Measurements from ENCODE around the gene MBOAT1. TPM values are rescaled to one million over a fixed set of nuclear protein-coding genes. Genes with fewer than 3 reads are reported as not detected.

The MBOAT1 gene
- polyA plus RNA-seq, 4 donors: 16.3 to 21.4 (median 17.3) TPM

DNA sequence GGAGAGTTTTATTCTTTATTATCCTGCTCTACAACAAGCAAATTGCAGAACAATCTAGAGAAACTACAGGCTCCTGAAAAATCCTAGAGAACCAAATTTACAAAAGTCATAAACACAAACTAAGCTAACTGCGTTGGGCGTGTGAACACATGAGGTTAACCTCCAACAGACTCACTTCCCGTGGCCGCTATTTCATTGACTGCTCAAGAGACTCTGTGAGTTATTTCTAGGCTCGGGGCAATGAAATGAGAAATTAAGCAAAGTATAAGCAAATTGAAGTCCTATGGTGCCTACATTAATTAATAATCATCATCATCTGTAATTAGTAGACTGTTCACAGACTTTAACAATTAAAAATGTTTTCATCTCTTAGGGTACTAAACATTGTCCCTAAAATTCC, 100.0 kb downstream of the MBOAT1 start:
- DNase-seq (ENCODE audit: low read depth in 4 of 4, low spot score in 3 of 4): no peak

DNA sequence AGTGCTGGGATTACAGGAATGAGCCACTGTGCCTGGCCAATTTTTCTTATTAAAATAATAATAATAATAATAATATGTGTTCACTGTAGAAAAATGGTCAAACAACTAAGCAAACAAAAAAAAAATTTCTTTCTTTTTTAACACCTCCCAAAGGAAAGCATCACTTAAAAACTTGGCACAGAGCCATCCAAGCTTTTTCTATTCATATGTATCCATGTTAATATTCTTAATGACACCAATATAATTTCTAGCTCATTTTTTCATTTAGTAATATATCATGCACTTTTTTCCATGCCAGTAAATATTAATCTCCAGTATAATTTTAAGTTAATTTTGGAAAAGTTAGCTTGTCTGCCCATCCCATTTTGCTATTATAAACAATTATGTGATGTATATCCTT, 101.8 kb downstream of the MBOAT1 start:
- DNase-seq (ENCODE audit: low read depth in 4 of 4, low spot score in 3 of 4): no peak

DNA sequence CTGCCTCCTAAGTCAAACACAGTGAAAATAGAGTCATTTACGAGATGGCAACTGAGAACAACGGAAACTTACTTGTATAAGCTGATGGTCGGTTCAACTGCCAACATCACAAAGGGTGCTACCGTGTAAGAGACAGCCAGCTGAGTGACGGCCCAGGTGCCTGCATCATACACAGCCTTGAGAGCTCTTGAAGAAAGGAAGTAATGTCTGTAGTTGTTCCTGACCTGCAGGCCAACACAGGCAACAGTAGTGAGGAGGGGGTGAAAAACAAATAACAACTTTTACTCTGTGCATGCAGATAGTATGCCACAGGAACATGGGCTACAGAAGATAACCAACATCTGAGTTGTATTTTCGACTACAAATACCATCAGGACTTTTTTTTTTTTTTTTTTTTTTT, 102.7 kb downstream of the MBOAT1 start:
- no peak for DNase-seq (ENCODE audit: low read depth in 4 of 4, low spot score in 3 of 4)

DNA sequence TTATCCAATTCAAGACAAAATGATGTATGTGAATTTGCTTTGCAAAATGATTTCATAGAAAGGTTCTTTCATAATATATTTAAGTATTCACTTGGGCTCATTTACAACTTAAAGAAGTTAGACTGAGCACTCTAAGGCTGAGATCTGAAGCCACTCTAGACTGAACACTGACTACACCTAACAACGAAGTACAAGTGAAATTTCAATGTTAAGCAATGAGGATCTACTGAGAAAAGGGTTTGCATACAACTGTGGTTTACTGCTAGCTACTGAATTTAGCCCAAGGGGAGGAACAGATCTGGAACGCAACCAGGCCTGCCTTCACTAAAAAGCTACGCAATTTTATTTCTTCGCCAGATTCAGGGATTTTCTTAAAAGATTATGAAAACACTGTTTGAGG, 106.4 kb downstream of the MBOAT1 start:
- DNase-seq (ENCODE audit: low read depth in 4 of 4, low spot score in 3 of 4): no peak

DNA sequence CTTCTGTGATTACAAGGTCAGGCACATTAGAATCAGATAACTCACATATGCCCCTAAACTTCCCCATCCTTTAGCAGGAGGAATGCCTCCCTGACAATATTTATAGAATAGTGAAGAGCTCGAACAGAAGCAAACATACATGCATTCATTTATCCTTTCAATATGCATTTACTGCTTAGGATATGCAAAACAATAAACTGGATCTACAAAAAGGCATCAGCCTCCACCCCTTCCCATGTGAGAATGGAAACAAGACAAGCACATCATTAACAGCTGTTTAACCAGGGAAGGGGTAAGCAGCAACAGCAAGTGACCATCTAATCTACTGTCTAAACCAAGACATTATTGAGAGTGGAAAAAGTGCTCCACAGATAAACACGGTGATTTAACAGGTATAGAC, 107.6 kb downstream of the MBOAT1 start:
- DNase-seq (ENCODE audit: low read depth in 4 of 4, low spot score in 3 of 4): no peak

DNA sequence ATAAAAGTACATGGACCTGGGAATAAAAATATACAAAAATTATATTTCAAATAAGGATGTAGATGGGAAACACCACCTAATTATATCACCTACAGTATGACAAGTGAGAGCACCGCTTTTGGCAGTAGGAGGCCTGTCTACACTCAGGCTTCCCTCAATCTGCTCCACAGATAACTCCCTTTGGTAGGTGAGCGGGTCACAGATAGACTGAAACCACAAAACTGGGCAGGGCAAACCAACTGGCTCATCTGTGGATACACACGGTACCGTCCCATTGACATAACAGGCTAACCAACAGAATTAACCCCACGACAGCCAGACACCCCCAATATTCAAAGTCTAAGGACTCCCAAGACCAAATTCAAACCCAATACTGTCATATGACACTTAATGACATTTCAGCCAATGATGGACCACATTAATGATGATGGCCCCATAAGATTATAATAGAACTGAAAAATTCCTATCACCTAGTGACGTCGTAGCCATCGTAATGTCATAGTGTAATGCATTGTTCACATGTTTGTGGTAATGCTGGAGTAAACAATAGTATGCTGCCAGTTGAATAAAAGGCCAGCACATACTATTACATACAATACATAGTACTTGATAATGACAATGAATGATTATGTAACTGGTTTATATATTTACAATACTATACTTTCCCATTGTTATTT, 109.7 kb downstream of the MBOAT1 start:
- no peak for DNase-seq (ENCODE audit: low read depth in 4 of 4, low spot score in 3 of 4)

DNA sequence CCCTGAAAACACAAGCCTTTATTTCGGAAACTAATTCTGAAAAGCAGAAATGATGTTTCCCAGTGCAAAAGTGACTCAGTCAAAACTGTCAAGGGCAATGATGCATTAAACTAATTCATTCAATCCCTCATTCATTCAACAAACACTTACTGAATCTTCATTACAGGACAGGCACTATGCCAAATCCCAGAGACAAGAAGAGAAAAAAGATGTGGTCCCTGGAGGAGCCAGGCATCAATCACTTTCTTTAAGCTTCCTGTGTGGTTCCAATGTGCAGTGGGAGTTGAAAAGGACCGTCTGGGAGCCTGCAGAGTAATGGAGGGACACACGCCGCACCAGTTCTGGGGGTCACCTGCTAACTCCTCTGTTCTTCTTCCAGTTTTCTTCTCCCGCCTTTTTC, 113.1 kb downstream of the MBOAT1 start:
- no peak for DNase-seq (ENCODE audit: low read depth in 4 of 4, low spot score in 3 of 4)

DNA sequence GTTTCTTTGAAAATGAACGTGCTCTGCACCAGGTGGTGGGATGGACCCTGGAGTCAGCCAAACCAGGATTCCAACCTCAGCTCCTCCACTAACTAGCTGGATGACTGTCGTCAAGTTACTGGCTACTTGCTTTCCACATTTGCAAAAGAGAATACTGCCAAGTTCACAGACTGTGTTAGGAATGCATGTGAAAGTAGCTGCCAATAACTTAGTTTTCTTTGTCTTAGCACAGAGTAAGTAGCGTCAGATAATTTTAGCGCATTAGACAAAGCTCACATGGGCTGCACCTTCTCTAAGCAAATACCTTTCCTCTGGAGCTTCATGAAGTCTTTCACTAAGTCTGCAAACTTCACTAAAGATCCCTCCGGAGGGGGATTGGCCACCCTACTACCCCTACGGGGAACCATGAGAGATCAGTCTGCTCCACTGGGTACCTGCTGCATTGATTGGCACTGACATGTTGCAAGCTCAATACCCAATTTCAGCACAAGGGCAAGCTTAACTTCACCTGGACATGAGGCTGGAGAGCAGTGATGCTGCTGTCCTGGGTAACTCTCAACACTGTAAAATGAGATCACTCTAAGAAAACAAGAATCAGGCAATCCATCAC, 113.9 kb downstream of the MBOAT1 start:
- DNase-seq (ENCODE audit: low read depth in 4 of 4, low spot score in 3 of 4): no peak

DNA sequence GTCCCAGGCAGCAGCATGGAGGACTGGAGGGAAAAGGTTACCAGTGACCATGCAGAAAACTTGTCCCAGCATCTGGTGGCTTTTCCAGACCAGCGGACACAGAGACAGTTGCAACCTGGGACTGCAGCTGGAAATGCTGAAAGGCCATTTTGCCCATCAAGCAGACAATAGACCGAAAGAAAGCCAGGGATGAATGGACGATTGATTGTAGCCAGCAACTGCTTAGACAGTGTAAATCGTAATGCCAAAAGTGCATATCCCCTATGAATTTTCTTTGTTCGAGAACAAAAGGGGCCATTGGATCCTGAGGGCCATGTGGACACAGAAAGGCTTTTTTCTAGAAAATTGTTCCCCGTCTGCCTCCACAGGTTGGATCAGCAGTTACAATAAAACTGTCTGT, 115.7 kb downstream of the MBOAT1 start:
- no peak for DNase-seq (ENCODE audit: low read depth in 4 of 4, low spot score in 3 of 4)

DNA sequence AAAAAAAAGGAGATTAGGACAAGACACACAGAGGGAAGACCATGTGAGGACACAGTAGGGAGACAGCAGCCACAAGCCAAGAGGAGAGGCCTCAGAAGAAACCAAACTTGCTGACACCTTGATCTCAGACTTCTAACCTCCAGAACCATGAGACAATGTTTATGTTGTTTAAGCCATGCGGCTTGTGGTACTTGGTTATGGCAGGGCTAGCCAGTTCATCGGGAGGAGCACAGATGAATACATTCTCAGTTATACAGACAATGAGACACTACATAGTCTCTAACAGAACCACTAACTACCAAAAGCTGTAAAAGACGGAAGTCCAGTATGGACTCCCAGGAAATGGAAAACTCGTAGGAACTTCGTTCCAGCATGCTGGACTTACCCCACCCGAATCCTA, 116.8 kb downstream of the MBOAT1 start:
- DNase-seq (ENCODE audit: low read depth in 4 of 4, low spot score in 3 of 4): no peak

DNA sequence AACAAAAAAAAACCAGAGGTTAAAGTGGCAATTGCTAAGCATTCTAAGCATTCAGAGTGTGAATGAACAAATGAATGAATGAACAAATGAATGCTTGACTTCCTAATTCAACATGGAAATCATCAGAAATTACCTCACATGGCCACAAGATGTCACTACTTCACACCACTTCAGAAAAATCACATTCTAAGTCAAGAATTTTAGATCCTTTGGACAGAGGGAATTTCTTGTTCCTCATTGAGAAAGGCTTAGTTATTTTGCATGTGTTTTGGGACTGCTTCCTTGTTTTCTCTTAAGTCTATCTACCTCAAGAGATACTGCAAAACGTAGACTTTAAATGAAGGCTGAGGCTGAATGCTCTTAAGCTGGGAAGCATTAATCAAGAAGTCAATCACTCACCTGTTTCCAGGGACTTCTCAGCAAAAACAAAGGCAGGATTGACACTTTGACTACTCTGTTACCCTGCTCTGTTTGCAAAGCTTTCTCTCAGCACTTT, 120.2 kb downstream of the MBOAT1 start:
- peak in 3 of 4 donors; percentile 46 to 51 (median 47) for DNase-seq (ENCODE audit: low read depth in 4 of 4, low spot score in 3 of 4)

DNA sequence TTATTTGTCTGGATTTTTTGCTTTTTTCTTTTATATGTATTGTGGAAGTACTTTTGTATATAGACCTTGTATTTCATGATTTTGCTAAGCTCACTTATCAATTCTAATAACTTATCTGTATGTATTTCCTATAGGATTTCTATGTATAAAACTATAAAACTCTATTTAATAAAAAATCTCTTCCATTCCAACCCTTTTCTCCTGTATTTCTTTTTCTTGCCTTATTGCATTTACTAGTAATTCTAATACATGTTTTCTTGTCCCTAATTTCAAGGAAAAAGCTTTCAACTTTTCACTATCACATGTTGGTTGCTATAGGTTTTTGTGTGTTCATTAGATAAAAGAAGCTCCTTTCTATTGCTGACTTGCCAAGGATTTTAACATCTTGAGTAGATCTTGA, 125.3 kb downstream of the MBOAT1 start:
- DNase-seq (ENCODE audit: low read depth in 4 of 4, low spot score in 3 of 4): no peak

DNA sequence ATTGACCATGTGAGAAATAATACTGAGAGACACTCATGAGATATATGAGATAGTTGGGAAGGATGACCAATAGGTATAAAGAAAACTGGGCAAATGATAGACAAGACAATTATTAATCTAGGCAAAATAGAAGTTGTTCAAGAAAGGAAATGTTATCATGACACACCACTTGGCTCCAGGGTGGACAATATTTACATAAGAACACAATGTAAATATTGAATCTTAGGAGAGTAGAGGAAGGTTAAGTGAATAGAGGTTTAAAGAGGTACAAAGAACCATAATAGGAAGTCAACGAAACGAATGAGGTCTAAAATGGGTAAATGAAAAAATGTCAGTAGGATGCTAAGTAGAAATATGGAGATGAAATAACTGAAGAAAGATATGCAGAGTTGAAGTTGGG, 126.5 kb downstream of the MBOAT1 start:
- DNase-seq (ENCODE audit: low read depth in 4 of 4, low spot score in 3 of 4): no peak

DNA sequence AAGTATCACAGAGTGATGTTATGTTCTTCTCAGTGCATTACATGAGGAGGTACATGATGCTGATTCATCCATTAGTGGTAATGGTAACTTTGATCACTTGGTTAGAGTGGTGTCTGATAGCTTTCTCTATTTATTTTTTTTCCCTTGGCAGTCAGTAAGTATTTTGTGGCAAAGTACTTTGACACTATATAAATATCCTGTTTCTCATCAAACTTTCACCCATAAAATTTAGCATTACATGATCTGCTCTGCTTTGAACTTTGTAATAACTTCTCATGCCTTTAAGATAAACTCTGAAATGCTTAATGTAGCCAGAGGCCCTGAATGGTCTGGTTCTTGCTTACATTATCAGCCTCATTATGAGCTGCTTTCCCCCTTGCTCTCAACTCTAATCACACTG, 127.9 kb downstream of the MBOAT1 start:
- DNase-seq (ENCODE audit: low read depth in 4 of 4, low spot score in 3 of 4): no peak

DNA sequence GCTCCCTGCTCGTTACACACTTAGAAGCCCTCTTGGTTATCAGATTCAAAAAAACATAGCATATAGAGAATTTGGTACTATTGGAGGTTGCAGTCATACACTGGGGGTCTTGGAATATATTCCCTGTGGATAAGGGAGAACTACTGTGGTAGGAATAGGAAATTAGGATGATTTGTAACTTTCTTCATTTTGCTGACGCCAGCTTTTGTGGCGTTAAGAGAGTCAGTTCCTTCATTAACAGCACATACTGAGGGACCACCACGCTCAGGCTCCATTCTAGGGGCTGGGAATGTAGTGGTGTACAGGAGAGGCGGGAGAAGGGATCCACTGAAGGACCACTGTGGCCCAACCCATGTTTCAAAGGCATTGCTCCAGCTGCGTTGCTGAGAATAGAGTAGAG, 140.3 kb downstream of the MBOAT1 start:
- DNase-seq (ENCODE audit: low read depth in 4 of 4, low spot score in 3 of 4): no peak

DNA sequence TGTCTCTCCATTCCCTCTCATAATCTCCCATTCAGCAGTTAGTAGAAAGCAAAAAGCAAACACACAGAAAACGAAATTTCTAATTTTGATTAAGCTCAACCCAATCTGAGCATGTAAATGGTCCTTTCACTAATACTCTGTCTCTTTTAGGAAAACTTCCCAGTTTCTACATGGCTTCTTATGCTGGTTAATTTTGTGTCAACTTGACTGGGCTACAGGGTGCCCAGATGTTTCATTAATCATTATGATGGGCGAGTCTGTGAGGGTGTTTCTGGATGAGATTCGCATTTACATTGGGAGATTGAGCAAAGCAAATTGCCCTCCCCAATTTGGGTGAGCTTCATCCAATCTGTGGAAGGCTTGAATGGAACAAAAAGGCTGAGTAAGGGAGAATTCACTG, 142.2 kb downstream of the MBOAT1 start:
- DNase-seq (ENCODE audit: low read depth in 4 of 4, low spot score in 3 of 4): no peak

DNA sequence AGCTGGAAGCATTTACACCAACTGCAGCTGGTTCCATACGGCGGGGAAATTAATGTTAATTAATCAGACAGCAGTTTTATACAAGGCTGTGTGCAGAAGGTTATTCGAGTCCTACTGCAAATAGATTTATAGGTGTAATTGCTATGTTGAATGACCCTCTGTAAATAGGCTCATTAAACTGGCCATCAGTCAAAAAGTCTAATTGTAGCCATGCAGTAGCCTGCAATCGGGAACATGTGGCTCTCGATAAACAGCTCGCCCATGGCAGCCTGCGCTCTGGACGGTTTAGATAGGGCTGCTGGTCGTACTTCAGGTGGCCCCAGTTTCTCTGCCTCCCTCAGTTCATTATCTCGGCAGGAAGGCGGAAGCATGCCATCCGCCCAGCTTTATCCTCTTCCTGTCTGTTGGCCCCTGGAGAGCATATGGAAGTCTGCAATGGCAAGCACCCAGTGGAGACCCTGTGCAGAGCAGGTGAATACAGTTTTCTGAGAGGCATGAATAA, 143.2 kb downstream of the MBOAT1 start:
- peak in 1 of 4 donors; percentile 12 for DNase-seq (ENCODE audit: low read depth in 4 of 4, low spot score in 3 of 4)

DNA sequence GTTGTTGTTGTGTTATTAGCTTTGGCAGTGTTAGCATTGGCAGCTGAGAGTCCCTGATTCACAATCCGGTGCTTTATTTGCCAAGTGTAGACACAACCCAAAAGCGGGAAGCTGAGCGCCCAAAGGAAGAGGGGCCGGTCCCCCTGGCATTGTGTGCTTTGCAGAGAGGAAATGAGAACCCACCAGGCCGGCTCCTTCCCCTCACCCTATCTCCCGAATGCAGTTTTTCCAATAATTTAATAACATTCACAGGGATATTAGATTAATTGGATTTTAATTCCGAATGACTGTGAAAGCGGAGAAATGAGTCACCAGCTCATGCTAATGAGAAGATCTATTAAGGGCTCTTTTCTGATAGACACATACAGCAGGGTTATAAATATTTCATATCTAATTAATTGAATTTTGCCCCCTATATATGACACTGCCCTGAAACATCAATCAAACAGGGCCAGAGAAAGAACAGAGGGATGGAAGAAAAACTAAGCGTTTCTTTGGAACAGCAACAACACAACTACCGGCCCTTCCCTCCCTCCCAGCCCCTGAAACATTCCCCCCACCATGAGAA, 143.8 kb downstream of the MBOAT1 start:
- DNase-seq (ENCODE audit: low read depth in 4 of 4, low spot score in 3 of 4): no peak

DNA sequence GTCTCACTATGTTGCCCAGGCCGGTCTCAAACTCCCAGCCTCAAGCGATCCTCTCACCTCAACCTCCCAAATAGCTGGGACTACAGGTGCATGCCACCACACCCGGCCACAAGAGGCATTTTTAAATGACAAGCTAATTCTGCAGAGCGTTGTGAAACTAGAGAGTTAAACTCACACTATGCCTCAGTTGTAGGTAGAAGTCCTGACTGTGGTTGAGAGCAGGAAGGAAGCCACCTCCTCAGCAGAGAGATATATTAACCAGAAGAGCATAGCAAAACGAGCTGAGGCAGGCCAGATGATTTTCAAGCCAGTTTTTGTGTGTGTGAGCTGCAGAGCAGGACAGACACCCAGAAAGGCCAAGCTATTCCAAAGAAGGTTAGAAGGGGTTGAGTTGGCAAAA, 150.3 kb downstream of the MBOAT1 start:
- DNase-seq (ENCODE audit: low read depth in 4 of 4, low spot score in 3 of 4): no peak

DNA sequence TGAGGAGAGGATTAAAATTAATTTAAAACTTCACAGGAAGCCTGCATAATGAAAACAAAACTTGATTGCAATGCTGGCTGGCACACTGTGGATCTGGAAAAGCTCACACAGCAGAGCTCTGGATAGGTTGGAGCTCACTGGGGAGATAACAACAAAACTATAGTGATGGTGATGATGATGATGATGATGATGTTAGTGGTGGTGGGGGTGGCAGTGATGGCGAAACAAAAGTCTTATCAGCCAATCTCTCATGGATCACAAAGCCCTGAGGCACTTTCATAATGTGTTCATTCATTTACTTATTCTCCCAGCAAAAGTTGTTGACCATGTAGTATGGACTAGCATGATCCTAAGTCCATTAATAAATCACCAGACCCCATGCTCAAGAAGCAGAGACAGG, 152.0 kb downstream of the MBOAT1 start:
- no peak for DNase-seq (ENCODE audit: low read depth in 4 of 4, low spot score in 3 of 4)

DNA sequence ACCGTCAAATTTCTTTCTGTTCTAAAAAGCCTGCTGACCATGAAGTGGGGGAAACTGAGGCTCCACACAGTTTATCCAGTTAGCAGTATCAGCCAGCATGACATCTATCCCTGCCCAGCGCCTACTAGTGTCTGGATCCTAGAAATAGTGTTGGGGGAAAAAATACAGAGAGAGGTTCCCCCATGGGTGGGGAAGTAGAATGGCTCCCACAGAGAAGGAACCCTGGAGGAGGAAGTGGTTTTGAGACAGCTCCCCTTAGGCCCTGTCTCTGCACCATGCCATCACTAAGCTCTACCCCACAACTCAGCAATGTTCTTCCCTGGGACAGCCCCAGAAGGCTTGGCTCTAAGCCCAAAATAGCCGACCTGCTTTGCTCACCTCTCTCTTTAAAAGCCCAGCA, 153.4 kb downstream of the MBOAT1 start:
- DNase-seq (ENCODE audit: low read depth in 4 of 4, low spot score in 3 of 4): no peak

All from right renal pelvis (tissue), 4 donors.